ENCODE measurements around the gene DLL4.

DNA sequence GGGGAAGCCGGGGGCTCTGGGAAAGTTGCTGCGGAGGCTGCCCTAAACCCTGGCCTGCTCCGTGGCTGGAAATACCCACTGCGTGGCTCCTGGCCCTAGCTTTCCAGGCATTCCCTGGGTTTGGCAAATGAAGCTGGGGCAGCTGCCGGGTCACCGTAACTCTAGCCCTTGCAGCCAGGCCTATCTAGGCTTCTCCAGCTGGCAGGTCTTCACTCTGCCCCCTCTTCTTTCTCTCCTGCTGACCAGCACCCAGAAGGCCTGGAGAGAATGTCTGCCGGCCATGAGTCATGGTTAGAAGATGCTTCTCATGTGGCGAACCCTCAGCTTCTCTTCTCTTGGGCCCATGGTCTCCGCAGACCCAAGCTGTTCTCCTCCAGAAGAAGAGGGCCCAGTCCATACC, 5.6 kb upstream of the DLL4 start:
- no peak for TF ChIP-seq POLR2A (IDR thresholded peaks at IDR 0.05)
- TF ChIP-seq, protein P1, sequence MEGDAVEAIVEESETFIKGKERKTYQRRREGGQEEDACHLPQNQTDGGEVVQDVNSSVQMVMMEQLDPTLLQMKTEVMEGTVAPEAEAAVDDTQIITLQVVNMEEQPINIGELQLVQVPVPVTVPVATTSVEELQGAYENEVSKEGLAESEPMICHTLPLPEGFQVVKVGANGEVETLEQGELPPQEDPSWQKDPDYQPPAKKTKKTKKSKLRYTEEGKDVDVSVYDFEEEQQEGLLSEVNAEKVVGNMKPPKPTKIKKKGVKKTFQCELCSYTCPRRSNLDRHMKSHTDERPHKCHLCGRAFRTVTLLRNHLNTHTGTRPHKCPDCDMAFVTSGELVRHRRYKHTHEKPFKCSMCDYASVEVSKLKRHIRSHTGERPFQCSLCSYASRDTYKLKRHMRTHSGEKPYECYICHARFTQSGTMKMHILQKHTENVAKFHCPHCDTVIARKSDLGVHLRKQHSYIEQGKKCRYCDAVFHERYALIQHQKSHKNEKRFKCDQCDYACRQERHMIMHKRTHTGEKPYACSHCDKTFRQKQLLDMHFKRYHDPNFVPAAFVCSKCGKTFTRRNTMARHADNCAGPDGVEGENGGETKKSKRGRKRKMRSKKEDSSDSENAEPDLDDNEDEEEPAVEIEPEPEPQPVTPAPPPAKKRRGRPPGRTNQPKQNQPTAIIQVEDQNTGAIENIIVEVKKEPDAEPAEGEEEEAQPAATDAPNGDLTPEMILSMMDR (IDR thresholded peaks at IDR 0.05), result no peak

Data from Peyer's patch (tissue), 4 donors.